A673 (cell line): Measurements from ENCODE around the gene TRPM4.

Source experiments
- EZH2 ChIP-seq: fragments of 200-600 bp; sonication (generic); IDR thresholded peaks from 2 replicates; pipeline ENCODE4 v1.6.1; 2017; ENCODE audit warnings: borderline replicate concordance, low read depth, mild to moderate bottlenecking, mixed read lengths, antibody characterized with exemption, low read length; ENCODE audit not compliant: poor library complexity, severe bottlenecking
- TF ChIP-seq, protein P1 (sequence below): fragments of 300-800, 200-600 bp; sonication (generic); conservative IDR thresholded peaks from 2 replicates; pipeline ENCODE4 v1.5.1; 2017; ENCODE audit warnings: low read depth, mild to moderate bottlenecking, antibody characterized with exemption, low read length, moderate library complexity, mixed read lengths

GRCh38 chr19:49114630-49115363 is 42.8 kb upstream of the TRPM4 start:
- TF ChIP-seq, protein P1, sequence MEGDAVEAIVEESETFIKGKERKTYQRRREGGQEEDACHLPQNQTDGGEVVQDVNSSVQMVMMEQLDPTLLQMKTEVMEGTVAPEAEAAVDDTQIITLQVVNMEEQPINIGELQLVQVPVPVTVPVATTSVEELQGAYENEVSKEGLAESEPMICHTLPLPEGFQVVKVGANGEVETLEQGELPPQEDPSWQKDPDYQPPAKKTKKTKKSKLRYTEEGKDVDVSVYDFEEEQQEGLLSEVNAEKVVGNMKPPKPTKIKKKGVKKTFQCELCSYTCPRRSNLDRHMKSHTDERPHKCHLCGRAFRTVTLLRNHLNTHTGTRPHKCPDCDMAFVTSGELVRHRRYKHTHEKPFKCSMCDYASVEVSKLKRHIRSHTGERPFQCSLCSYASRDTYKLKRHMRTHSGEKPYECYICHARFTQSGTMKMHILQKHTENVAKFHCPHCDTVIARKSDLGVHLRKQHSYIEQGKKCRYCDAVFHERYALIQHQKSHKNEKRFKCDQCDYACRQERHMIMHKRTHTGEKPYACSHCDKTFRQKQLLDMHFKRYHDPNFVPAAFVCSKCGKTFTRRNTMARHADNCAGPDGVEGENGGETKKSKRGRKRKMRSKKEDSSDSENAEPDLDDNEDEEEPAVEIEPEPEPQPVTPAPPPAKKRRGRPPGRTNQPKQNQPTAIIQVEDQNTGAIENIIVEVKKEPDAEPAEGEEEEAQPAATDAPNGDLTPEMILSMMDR, result no peak
- TF ChIP-seq EZH2, result no peak
